GM12878 (cell line): Measurements from ENCODE around the gene NAA10. TPM values are rescaled to one million over a fixed set of nuclear protein-coding genes. Genes with fewer than 3 reads are reported as not detected.
A peak's percentile ranks its signal among the peaks of the same experiment; 100 is the strongest.

Source experiments
- ATAC-seq: fragments of 200-7000 bp; cut with Tn5 transposase; 3 replicates; pipeline ENCODE4 v1.9.1; 2020; ENCODE audit warnings: mild to moderate bottlenecking, moderate library complexity
- BruUV-seq: library from RNA; stranded (reverse); fragments of 400-500 nt; replicated peaks from 2 replicates; lab custom pipeline; 2021; lab: Mats Ljungman, UMichigan
- CTCF ChIA-PET: fragments of 300-600 bp; sonication (Branson Sonifier 250); formaldehyde crosslinking; extraction: SDS; loops from one replicate; lab custom pipeline; 2021; ENCODE audit warnings: inconsistent platforms; lab: Yijun Ruan, JAX
- POLR2A ChIA-PET: fragments of 350-600 bp; formaldehyde crosslinking; extraction: SDS; loops from one replicate; lab custom pipeline; 2021; ENCODE audit warnings: inconsistent platforms; lab: Charles Lee
- RAD21 ChIA-PET: fragments of 300-600 bp; sonication (Branson Sonifier 250); formaldehyde crosslinking; loops from one replicate; lab custom pipeline; 2023; ENCODE audit warnings: antibody characterized with exemption; ENCODE audit not compliant: unreplicated experiment; lab: Charles Lee
- SMC1A ChIA-PET: fragments of 300-600 bp; sonication (Branson Sonifier 250); formaldehyde crosslinking; loops from one replicate; lab custom pipeline; 2023; ENCODE audit not compliant: unreplicated experiment, uncharacterized antibody; lab: Charles Lee
- DNase-seq: peaks from one replicate; pipeline ENCODE4 v3.0.0-alpha.2; 2011; ENCODE audit warnings: low read depth, low spot score
- FAIRE-seq: peaks from 3 replicates; lab custom pipeline; 2011; peaks lifted over from hg19 to GRCh38; lab: Jason Lieb, UNC
- H2AFZ ChIP-seq: 2 replicates; pipeline ENCODE4 v1.6.0; 2011; ENCODE audit warnings: low read depth, low read length, control low read depth; ENCODE audit not compliant: control insufficient read depth
- H3K27ac ChIP-seq: 2 replicates; pipeline ENCODE4 v1.5.1; 2011; ENCODE audit warnings: control low read depth; ENCODE audit not compliant: control insufficient read depth, insufficient read depth
- H3K27me3 ChIP-seq, 2 experiments: replicated peaks in 1 of 2; 2 replicates each; pipeline versions ENCODE4 v1.6.0 to v1.6.1; 2011; ENCODE audit warnings: low read length in 1 of 2; ENCODE audit not compliant: control insufficient read depth in 2 of 2, insufficient read depth in 2 of 2
- H3K36me3 ChIP-seq, 2 experiments: 2 replicates each; pipeline ENCODE4 v1.5.1; 2011; ENCODE audit warnings: low read length in 1 of 2; ENCODE audit not compliant: control insufficient read depth in 2 of 2, insufficient read depth in 2 of 2
- H3K4me1 ChIP-seq: 2 replicates; pipeline ENCODE4 v1.6.1; 2011; ENCODE audit warnings: mild to moderate bottlenecking, low read length, moderate library complexity, mixed read lengths; ENCODE audit not compliant: control insufficient read depth, insufficient read depth
- H3K4me2 ChIP-seq: 2 replicates; pipeline ENCODE4 v1.6.0; 2011; ENCODE audit warnings: control low read depth; ENCODE audit not compliant: control insufficient read depth, insufficient read depth
- H3K4me3 ChIP-seq: fragments of 200-600 bp; sonication (generic); 2 replicates; pipeline ENCODE4 v1.5.1; 2016
- H3K79me2 ChIP-seq: 2 replicates; pipeline ENCODE4 v1.6.0; 2011; ENCODE audit warnings: low read length; ENCODE audit not compliant: control insufficient read depth, insufficient read depth
- H3K9ac ChIP-seq: 2 replicates; pipeline ENCODE4 v1.8.0; 2011; ENCODE audit warnings: low read length, control low read depth, mixed read lengths; ENCODE audit not compliant: control insufficient read depth, insufficient read depth
- H3K9me3 ChIP-seq: replicated peaks from 3 replicates; pipeline ENCODE4 v1.5.1; 2011; ENCODE audit warnings: mild to moderate bottlenecking, low read length; ENCODE audit not compliant: control insufficient read depth, insufficient read depth
- H4K20me1 ChIP-seq: 2 replicates; pipeline ENCODE4 v1.6.0; 2011; ENCODE audit not compliant: control insufficient read depth, insufficient read depth
- ASH2L ChIP-seq: fragments of 300-600, 200-600 bp; sonication (generic); IDR thresholded peaks from 2 replicates; pipeline ENCODE4 v1.6.1; 2017; ENCODE audit warnings: low read depth, mild to moderate bottlenecking, borderline replicate concordance
- DPF2 ChIP-seq: fragments of 450-650 bp; IDR thresholded peaks from 2 replicates; pipeline ENCODE4 v1.6.1; 2017; ENCODE audit warnings: mild to moderate bottlenecking
- MTA2 ChIP-seq: fragments of 450-650 bp; IDR thresholded peaks from 2 replicates; pipeline ENCODE4 v1.6.1; 2016; ENCODE audit warnings: low read depth, mild to moderate bottlenecking, moderate library complexity
- NR2F1 ChIP-seq: fragments of 450-650 bp; conservative IDR thresholded peaks from 2 replicates; pipeline ENCODE4 v1.6.1; 2017; ENCODE audit warnings: mild to moderate bottlenecking
- RELA ChIP-seq: fragments of 450-650 bp; IDR thresholded peaks from 2 replicates; pipeline ENCODE4 v1.8.0; 2014; ENCODE audit warnings: borderline replicate concordance; ENCODE audit not compliant: partially characterized antibody
- SMAD5 ChIP-seq: IDR thresholded peaks from 2 replicates; pipeline ENCODE4 v1.6.1; 2016; ENCODE audit warnings: antibody characterized with exemption, low read depth
- TAF1 ChIP-seq: IDR thresholded peaks from 2 replicates; pipeline ENCODE4 v1.6.1; 2011; ENCODE audit warnings: mild to moderate bottlenecking, low read depth, low read length, borderline replicate concordance
- ZBED1 ChIP-seq: IDR thresholded peaks from 2 replicates; pipeline ENCODE4 v1.6.1; 2016; ENCODE audit warnings: borderline replicate concordance
- ZNF217 ChIP-seq: fragments of 450-650 bp; IDR thresholded peaks from 2 replicates; pipeline ENCODE4 v1.6.1; 2017; ENCODE audit warnings: antibody characterized with exemption, mild to moderate bottlenecking
- WGBS: methylation state at CpG from one replicate; pipeline ENCODE4 v1.1.6; 2016; ENCODE audit warnings: low lambda C conversion rate; ENCODE audit not compliant: insufficient replicate concordance, insufficient coverage; ENCODE audit errors: missing lambda C conversion rate; 5-methylcytosine and 5-hydroxymethylcytosine counted together
- in situ Hi-C: fragments of 300-500 bp; cut with MboI; formaldehyde crosslinking; loops from 9 replicates; pipeline ENCODE4 v1.14.3; 2018; ENCODE audit warnings: mixed read lengths
- intact Hi-C: fragments of 100-400 bp; cut with micrococcal nuclease; formaldehyde crosslinking; loops from one replicate; pipeline ENCODE4 v1.14.2; 2022; ENCODE audit not compliant: unreplicated experiment
- polyA plus RNA-seq, 11 experiments: library from polyadenylated mRNA; depleted of rRNA in 4 of 11; unstranded in 6 of 11; stranded (reverse) in 5 of 11; fragments of >200 nt; fragmentation: Nextera tagmentation in 4 of 11; fragmentation: Illumina TruSeq in 1 of 11; extraction: Ambion mirVana in 4 of 11; extraction: Trizol in 1 of 11; gene quantifications; 1 replicate in 1 of 11; 2 replicates in 10 of 11; pipeline versions ENCODE4 v1.2.1 to v1.2.3, GENCODE V29; 2011 to 2016; ENCODE audit warnings: inconsistent platforms in 2 of 11, missing spikeins in 2 of 11, low read depth in 1 of 11
- total RNA-seq, 4 experiments: library from RNA; depleted of rRNA in 3 of 4; stranded (reverse); fragments of >200 nt in 3 of 4; fragmentation: Illumina TruSeq in 1 of 4; extraction: Trizol in 1 of 4; gene quantifications; 2 replicates each; pipeline versions ENCODE4 v1.2.1 to v1.2.3, GENCODE V29; 2013 to 2021
- TF ChIP-seq, protein P1 (sequence below), 3 experiments: IDR thresholded peaks in 2 of 3; conservative IDR thresholded peaks in 1 of 3; 2 replicates each; pipeline ENCODE4 v1.5.1; 2011; ENCODE audit warnings: low read depth in 3 of 3, low read length in 3 of 3, mild to moderate bottlenecking in 3 of 3, control low read depth in 2 of 3, moderate library complexity in 2 of 3, inconsistent platforms in 1 of 3, mixed read lengths in 1 of 3; ENCODE audit not compliant: control insufficient read depth in 2 of 3, insufficient read depth in 1 of 3; ENCODE audit errors: extremely low read depth in 1 of 3
- TF ChIP-seq, protein P2 (sequence below): IDR thresholded peaks from 2 replicates; pipeline ENCODE4 v1.6.1; 2011; ENCODE audit warnings: low read depth, low read length, improper control_type of control experiment, borderline replicate concordance
- TF ChIP-seq, protein P3 (sequence below): IDR thresholded peaks from 2 replicates; pipeline ENCODE4 v1.6.1; 2012; ENCODE audit warnings: low read depth, low read length, improper control_type of control experiment

Gene NAA10
- total and polyA plus RNA-seq, 10 of the 15 experiments (the other 5 are each of a cell fraction or from before 2014, with no cell fraction given) = 7.9 to 212 (median 98.9) TPM

DNA sequence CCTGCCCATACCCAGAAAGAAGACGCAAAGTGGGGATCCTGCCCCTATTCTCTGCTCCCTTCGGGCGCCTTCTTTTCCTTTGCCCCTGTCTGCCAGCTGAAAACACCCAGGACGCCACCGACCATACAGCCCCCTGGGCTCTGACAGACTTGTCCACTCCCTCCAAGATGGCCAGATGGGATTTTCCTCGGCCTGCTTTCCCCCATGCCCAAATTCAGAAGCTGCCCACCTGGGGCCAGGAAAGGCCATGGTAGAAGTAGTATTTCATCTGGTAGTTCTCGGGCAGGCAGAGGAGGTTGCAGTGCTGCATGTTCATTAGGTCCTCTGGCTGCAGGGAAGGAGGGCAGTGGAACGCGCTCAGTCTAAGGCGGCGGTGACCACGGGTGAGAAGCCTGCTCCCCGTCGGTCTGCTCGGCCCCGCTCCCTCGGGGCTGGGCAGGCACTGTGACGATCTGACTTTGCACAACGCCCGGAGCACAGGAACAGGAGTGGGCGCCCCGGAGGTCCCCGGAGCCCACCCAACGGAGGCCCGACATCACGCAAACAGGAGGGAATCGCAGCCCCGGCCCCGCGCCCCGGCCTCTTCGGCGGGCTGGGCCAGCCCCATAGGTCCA, 582 bp downstream of the NAA10 start:
- POLR2A ChIA-PET = interaction anchor here (0.9 to 1.6 kb wide), 3 partner anchors 7 to 11 kb away, joined by 3 to 6 read pairs (median 3); no protein-coding TSS in a partner anchor
- no peak for DNase-seq
- ATAC-seq = peak; percentile 16
- TSS peak; percentile 60 for BruUV-seq
- H3K27ac ChIP-seq = 0 out of 2 replicates have a peak overlapping the region, but pooled peaks have one; percentile 48
- WGBS = 5% methylated on average over 30 of the region's 33 CpGs
- peaks cover 0 to 2% of the 10 kb centered on the region in 2 experiments; a peak in 3 of 4 replicates for H3K36me3 ChIP-seq
- H3K9me3 ChIP-seq = no peaks in the 10 kb centered on the region
- in situ Hi-C loops (loop anchor here (5.0 kb wide), 1 partner anchor 438 kb away; the partner anchor contains the start of gene FLNA), intact Hi-C loops (no loop called here)
- CTCF ChIA-PET = interaction anchor here (1.0 to 4.4 kb wide), 4 partner anchors 10 to 18 kb away, joined by 3 to 28 read pairs (median 4); no protein-coding TSS in a partner anchor
- FAIRE-seq = no peak
- peak overlapping the region; percentile 90 for H3K4me3 ChIP-seq
- H3K27me3 ChIP-seq = no peaks in the 10 kb centered on the region
- peaks cover 12% of the 10 kb centered on the region for H3K79me2 ChIP-seq
- RAD21 ChIA-PET = interaction anchor here (1.0 to 1.6 kb wide), 3 partner anchors 9 to 47 kb away, joined by 3 to 8 read pairs (median 3); no protein-coding TSS in a partner anchor
- TF ChIP-seq SMAD5 = no peak
- no peak for TF ChIP-seq ZNF217
- 0 out of 2 replicates have a peak, but pooled peaks have one; percentile 17 for TF ChIP-seq DPF2
- TF ChIP-seq NR2F1 = no peak
- peak overlapping the region; percentile 77 for H3K4me2 ChIP-seq
- no peaks in the 10 kb centered on the region for H3K4me1 ChIP-seq
- H4K20me1 ChIP-seq = no peaks in the 10 kb centered on the region
- peak overlapping the region; percentile 71 for H3K9ac ChIP-seq
- SMC1A ChIA-PET = interaction anchor here (1.0 to 1.9 kb wide), 3 partner anchors 9 to 34 kb away, joined by 3 to 6 read pairs (median 4); no protein-coding TSS in a partner anchor
- H2AFZ ChIP-seq = no peak overlapping the region; the same call in 1 of the 2 replicates

DNA sequence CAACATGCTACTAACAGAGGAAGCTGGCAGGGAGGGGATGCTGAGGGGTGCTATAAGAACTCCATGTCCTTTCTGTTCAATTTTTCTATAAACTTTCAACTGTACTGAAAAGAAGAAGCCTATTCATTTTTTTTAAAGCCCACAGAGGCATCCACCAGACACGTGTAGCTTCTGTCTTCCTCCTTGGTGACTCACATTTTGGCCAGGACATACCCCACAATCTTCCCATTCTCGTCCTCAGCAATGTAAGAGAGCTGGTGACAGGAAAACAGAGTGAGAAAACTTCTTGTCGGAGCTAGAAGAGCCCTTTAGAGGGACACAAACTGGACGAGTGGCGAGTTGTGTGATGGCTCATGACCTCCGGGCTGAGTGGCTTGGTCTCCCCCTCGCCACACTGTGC, 1.1 kb downstream of the NAA10 start:
- Histone ChIP-seq H3K9ac (peak overlapping the region; percentile 71), H3K79me2 (peaks cover 13% of the 10 kb centered on the region), H3K27ac (no peak overlapping the region), H3K4me2 (peak overlapping the region; percentile 77), H3K4me3 (peak overlapping the region; percentile 90), H3K27me3 (no peaks in the 10 kb centered on the region), H4K20me1 (no peaks in the 10 kb centered on the region), H3K9me3 (no peaks in the 10 kb centered on the region), H3K4me1 (no peaks in the 10 kb centered on the region; the same call in 1 of the 2 replicates), H2AFZ (no peak overlapping the region), H3K36me3 (peaks cover 0 to 2% of the 10 kb centered on the region in 2 experiments; a peak in 3 of 4 replicates)
- intact Hi-C loops (no loop called here), in situ Hi-C loops (loop anchor here (5.0 kb wide), 1 partner anchor 439 kb away; the partner anchor contains the start of gene FLNA)
- 24% methylated on average over 7 of the region's 7 CpGs for WGBS
- FAIRE-seq = no peak
- no peak for ATAC-seq
- CTCF ChIA-PET = interaction anchor here (1.0 to 4.4 kb wide), 4 partner anchors 9 to 19 kb away, joined by 3 to 28 read pairs (median 4); no protein-coding TSS in a partner anchor
- RAD21 ChIA-PET = interaction anchor here (1.6 kb wide), 1 partner anchor 48 kb away, joined by 3 read pairs; no protein-coding TSS in a partner anchor
- DNase-seq = no peak
- SMC1A ChIA-PET = interaction anchor here (1.0 to 1.6 kb wide), 3 partner anchors 8 to 35 kb away, joined by 3 to 4 read pairs (median 4); no protein-coding TSS in a partner anchor
- POLR2A ChIA-PET = interaction anchor here (1.6 kb wide), 1 partner anchor 9 kb away, joined by 6 read pairs; no protein-coding TSS in a partner anchor
- no TSS peak for BruUV-seq
- TF ChIP-seq TAF1 (no peak), NR2F1 (no peak), MTA2 (no peak), ZBED1 (no peak), ASH2L (no peak), RELA (no peak)
- TF ChIP-seq, protein P1, sequence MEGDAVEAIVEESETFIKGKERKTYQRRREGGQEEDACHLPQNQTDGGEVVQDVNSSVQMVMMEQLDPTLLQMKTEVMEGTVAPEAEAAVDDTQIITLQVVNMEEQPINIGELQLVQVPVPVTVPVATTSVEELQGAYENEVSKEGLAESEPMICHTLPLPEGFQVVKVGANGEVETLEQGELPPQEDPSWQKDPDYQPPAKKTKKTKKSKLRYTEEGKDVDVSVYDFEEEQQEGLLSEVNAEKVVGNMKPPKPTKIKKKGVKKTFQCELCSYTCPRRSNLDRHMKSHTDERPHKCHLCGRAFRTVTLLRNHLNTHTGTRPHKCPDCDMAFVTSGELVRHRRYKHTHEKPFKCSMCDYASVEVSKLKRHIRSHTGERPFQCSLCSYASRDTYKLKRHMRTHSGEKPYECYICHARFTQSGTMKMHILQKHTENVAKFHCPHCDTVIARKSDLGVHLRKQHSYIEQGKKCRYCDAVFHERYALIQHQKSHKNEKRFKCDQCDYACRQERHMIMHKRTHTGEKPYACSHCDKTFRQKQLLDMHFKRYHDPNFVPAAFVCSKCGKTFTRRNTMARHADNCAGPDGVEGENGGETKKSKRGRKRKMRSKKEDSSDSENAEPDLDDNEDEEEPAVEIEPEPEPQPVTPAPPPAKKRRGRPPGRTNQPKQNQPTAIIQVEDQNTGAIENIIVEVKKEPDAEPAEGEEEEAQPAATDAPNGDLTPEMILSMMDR (IDR thresholded peaks at IDR 0.05 in 2 of 3, conservative IDR thresholded peaks at IDR 0.05 in 1 of 3; ENCODE audit: control insufficient read depth in 2 of 3, extremely low read depth in 1 of 3, insufficient read depth in 1 of 3, low read depth in 3 of 3, low read length in 3 of 3) = no peak
- TF ChIP-seq, protein P2, sequence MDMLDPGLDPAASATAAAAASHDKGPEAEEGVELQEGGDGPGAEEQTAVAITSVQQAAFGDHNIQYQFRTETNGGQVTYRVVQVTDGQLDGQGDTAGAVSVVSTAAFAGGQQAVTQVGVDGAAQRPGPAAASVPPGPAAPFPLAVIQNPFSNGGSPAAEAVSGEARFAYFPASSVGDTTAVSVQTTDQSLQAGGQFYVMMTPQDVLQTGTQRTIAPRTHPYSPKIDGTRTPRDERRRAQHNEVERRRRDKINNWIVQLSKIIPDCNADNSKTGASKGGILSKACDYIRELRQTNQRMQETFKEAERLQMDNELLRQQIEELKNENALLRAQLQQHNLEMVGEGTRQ = no peak
- TF ChIP-seq, protein P3, sequence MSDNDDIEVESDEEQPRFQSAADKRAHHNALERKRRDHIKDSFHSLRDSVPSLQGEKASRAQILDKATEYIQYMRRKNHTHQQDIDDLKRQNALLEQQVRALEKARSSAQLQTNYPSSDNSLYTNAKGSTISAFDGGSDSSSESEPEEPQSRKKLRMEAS = no peak
